Esophagus squamous epithelium (tissue), 5 donors: Measurements from ENCODE around the gene CRB2. TPM values are rescaled to one million over a fixed set of nuclear protein-coding genes. Genes with fewer than 3 reads are reported as not detected.

Experiments
- DNase-seq: peaks from one replicate; lab custom pipeline; 2025; lab: John Stamatoyannopoulos, UW
- H3K27ac ChIP-seq, 4 donors: fragments of 200-600 bp; sonication (generic); one replicate each; pipeline ENCODE4 v1.5.1; 2016 to 2019; ENCODE audit warnings: mild to moderate bottlenecking in 1 of 4
- H3K27me3 ChIP-seq, 4 donors: fragments of 200-600 bp; sonication (generic); 1 replicate in 3 of 4; 2 replicates in 1 of 4; pipeline versions ENCODE4 v1.5.1 to v1.6.0; 2017 to 2021; ENCODE audit warnings: antibody characterized with exemption in 1 of 4
- H3K36me3 ChIP-seq, 3 donors: fragments of 200-600 bp; sonication (generic); one replicate each; pipeline ENCODE4 v1.5.1; 2016 to 2019
- H3K4me1 ChIP-seq, 3 donors: fragments of 200-600 bp; sonication (generic); one replicate each; pipeline ENCODE4 v1.5.1; 2017 to 2019
- H3K4me3 ChIP-seq, 4 donors: fragments of 200-600 bp; sonication (generic); 1 replicate in 3 of 4; 2 replicates in 1 of 4; pipeline ENCODE4 v1.5.1; 2016 to 2019; ENCODE audit warnings: mild to moderate bottlenecking in 2 of 4, moderate library complexity in 1 of 4
- H3K9me3 ChIP-seq, 3 donors: fragments of 200-600 bp; sonication (generic); one replicate each; pipeline ENCODE4 v1.5.1; 2016 to 2019
- CTCF ChIP-seq, 6 experiments: fragments of 450-650 bp in 4 of 6; fragments of 200-600 bp in 2 of 6; sonication (generic) in 2 of 6; IDR thresholded peaks; one replicate each; pipeline ENCODE4 v1.5.1; 2016 to 2019; ENCODE audit warnings: antibody characterized with exemption in 6 of 6, mild to moderate bottlenecking in 4 of 6, moderate library complexity in 4 of 6
- POLR2A ChIP-seq, 4 donors: fragments of 450-650 bp; IDR thresholded peaks; one replicate each; pipeline ENCODE4 v1.6.1; 2017; ENCODE audit warnings: antibody characterized with exemption in 4 of 4, mild to moderate bottlenecking in 4 of 4, moderate library complexity in 3 of 4
- WGBS, 2 donors: methylation state at CpG; one replicate each; pipeline ENCODE4 v1.1.5; 2018; 5-methylcytosine and 5-hydroxymethylcytosine counted together
- intact Hi-C: fragments of 100-400 bp; cut with DNase I; formaldehyde crosslinking; loops from one replicate; pipeline ENCODE4 v1.15.0; 2022
- total RNA-seq, 4 donors: library from RNA; depleted of rRNA; stranded (reverse); fragments of >200 nt; gene quantifications; one replicate each; pipeline ENCODE4 v1.1.0, GENCODE V29; 2016
- donor health status: DM: yes; HTN: yes; CAD: no.

The CRB2 gene
- total RNA-seq, 4 donors from 2014 or later, result not detected

DNA sequence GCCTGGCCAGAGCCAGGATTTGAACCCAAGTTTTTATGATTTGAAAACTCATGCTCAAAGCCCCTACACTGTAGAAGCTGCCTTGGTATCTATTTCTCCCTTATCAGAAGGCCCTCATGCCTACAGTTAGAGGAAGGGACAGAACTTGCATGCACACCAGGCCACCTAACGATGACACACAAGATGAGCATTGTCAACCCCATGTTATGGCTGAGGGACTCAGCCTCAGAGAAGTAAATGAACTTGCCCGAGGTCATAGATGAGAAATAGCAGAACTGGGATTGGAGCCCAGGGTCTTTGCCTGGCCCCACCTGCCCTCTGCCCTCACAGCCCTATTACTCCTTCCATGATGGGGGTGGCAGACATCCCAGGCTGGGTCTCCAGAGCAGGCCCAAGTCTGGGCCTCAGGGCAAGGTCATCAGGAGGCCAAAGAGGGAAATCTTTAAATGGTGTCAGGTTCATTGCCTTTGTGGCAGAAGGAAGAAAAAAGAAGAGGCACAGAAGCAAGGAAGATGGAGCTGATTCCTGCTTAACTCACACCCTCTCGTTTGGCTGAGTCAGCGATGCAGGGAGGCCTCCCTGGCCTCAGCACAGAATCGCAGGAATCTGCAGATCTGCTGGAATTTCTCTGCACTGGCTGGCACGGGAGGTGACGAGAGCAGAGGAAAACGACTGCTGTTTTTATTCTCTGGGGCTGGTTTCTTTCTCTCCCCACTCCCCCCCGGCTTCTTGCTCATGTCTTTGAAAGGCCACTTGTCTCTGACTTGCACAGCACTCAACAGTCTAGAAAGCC is 20.6 kb upstream of the CRB2 start:
- Histone ChIP-seq H3K27ac (peak overlapping the region; percentile 71 to 88 (median 82)), H3K9me3 (no peaks in the 10 kb centered on the region), H3K4me1 (peaks cover 20 to 74% (median 27%) of the 10 kb centered on the region in 3 donors), H3K36me3 (no peaks in the 10 kb centered on the region), H3K27me3 (no peaks in the 10 kb centered on the region), H3K4me3 (no peak overlapping the region)
- intact Hi-C loops, result no loop called here
- WGBS, 2 donors, result 34 to 44% methylated on average over 6 to 9 of the region's 9 CpGs
- DNase-seq, result no peak
- TF ChIP-seq CTCF (IDR thresholded peaks at IDR 0.05) (no peak), POLR2A (IDR thresholded peaks at IDR 0.05) (no peak)

DNA sequence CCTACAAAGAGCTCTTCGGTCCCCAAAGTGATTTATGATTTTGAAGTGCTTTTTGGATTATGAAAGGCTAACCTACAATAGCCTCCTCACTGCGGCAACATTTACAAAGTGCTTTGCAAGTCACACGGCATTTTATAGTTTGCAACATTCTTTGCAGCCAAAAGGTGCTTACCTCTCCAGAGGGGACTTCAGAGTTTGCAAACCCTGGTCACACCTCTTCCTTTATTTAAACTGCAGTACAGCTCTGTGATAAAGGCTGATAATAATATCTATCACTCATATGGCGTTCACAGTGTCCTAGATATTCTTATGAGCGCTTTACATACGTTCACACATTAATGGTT is 20.0 kb upstream of the CRB2 start:
- Histone ChIP-seq H3K4me1 (peaks cover 21 to 78% (median 29%) of the 10 kb centered on the region in 3 donors), H3K4me3 (no peak overlapping the region), H3K9me3 (no peaks in the 10 kb centered on the region), H3K36me3 (no peaks in the 10 kb centered on the region), H3K27me3 (no peaks in the 10 kb centered on the region), H3K27ac (peak overlapping the region; percentile 71 to 88 (median 82))
- no peak for TF ChIP-seq POLR2A (IDR thresholded peaks at IDR 0.05)
- TF ChIP-seq CTCF (IDR thresholded peaks at IDR 0.05), result no peak
- no peak for DNase-seq
- intact Hi-C loops, result no loop called here
- 37 to 40% methylated on average over 6 of the region's 6 CpGs for WGBS, 2 donors

- Histone ChIP-seq H3K27ac (peak overlapping the region; percentile 71 to 88 (median 82)), H3K9me3 (no peaks in the 10 kb centered on the region), H3K27me3 (no peaks in the 10 kb centered on the region), H3K36me3 (no peaks in the 10 kb centered on the region), H3K4me1 (peaks cover 21 to 78% (median 29%) of the 10 kb centered on the region in 3 donors), H3K4me3 (no peak overlapping the region)
- WGBS, 2 donors, result 30 to 58% methylated on average over 3 of the region's 3 CpGs
- TF ChIP-seq POLR2A (IDR thresholded peaks at IDR 0.05) (no peak), CTCF (IDR thresholded peaks at IDR 0.05) (peak in 2 of 6 experiments; percentile 16 to 37)
- DNase-seq, result no peak
- intact Hi-C loops, result no loop called here
Measured at GRCh38 chr9:123336449-123336848, 19.5 kb upstream of the CRB2 start.

- peaks cover 21 to 78% (median 29%) of the 10 kb centered on the region in 3 donors for H3K4me1 ChIP-seq
- peak overlapping the region; percentile 70 to 88 (median 82) for H3K27ac ChIP-seq
- H3K9me3 ChIP-seq, result no peaks in the 10 kb centered on the region
- no peaks in the 10 kb centered on the region for H3K36me3 ChIP-seq
- TF ChIP-seq POLR2A (IDR thresholded peaks at IDR 0.05), result no peak
- TF ChIP-seq CTCF (IDR thresholded peaks at IDR 0.05), result no peak
- H3K4me3 ChIP-seq, result no peak overlapping the region
- no peak for DNase-seq
- intact Hi-C loops, result no loop called here
- H3K27me3 ChIP-seq, result no peaks in the 10 kb centered on the region
Measured at GRCh38 chr9:123336959-123337358, 19.0 kb upstream of the CRB2 start.

GRCh38 chr9:123337971-123338370 is 18.0 kb upstream of the CRB2 start:
- Histone ChIP-seq H3K4me1 (peaks cover 21 to 74% (median 26%) of the 10 kb centered on the region in 3 donors), H3K36me3 (no peaks in the 10 kb centered on the region), H3K4me3 (no peak overlapping the region), H3K27ac (peak overlapping the region in 2 of 4 donors; percentile 85 to 88), H3K9me3 (no peaks in the 10 kb centered on the region), H3K27me3 (no peaks in the 10 kb centered on the region)
- TF ChIP-seq CTCF (IDR thresholded peaks at IDR 0.05) (no peak), POLR2A (IDR thresholded peaks at IDR 0.05) (no peak)
- DNase-seq, result no peak
- 58 to 71% methylated on average over 4 of the region's 4 CpGs for WGBS, 2 donors
- intact Hi-C loops, result no loop called here
